Measurements from ENCODE around the gene TSSK3.
A peak's percentile ranks its signal among the peaks of the same experiment; 100 is the strongest.

TSSK3 gene

DNA sequence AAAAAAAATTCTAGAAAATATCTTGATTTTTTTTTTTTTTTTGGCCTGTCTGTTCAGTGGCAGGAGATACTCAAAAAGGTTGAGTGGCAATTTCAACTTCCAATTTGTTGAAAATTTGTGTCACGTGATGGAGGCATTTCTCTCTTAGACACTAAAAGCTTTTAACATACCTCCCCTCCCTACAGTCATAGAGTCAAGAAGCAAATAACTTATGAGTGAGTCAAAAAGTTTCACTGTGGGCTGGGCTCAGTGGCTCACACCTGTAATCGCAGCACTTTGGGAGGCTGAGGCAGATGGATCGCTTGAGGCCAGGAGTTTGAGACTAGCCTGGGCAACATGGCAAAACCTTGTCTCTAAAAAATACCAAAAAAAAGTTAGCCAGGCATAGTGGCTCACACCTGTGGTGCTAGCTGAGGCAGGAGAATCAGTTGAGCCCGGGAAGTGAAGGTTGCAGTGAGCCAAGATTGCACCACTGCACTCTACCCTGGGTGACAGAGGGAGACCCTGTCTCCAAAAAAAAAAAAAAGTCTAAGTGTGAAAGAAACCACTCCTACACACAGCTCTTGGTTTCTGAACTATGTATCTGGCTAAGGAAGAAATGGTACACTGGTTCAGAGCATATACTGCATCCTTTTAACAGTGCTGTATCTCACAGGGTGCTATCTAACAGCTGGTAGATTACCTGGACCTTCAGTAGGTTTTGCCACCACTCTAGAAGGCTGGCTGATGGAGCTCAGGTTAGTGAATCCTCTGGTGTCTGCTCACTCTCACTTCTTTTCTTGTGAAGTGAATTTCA, 43.5 kb downstream of the TSSK3 start:
- ChIA-PET CTCF (interaction anchor here (0.9 to 1.8 kb wide), 4 partner anchors 8 to 217 kb away, joined by 3 to 18 read pairs (median 5); no protein-coding TSS in a partner anchor), POLR2A (no interaction called here)
- TF ChIP-seq, protein P1, sequence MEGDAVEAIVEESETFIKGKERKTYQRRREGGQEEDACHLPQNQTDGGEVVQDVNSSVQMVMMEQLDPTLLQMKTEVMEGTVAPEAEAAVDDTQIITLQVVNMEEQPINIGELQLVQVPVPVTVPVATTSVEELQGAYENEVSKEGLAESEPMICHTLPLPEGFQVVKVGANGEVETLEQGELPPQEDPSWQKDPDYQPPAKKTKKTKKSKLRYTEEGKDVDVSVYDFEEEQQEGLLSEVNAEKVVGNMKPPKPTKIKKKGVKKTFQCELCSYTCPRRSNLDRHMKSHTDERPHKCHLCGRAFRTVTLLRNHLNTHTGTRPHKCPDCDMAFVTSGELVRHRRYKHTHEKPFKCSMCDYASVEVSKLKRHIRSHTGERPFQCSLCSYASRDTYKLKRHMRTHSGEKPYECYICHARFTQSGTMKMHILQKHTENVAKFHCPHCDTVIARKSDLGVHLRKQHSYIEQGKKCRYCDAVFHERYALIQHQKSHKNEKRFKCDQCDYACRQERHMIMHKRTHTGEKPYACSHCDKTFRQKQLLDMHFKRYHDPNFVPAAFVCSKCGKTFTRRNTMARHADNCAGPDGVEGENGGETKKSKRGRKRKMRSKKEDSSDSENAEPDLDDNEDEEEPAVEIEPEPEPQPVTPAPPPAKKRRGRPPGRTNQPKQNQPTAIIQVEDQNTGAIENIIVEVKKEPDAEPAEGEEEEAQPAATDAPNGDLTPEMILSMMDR (IDR thresholded peaks at IDR 0.05; ENCODE audit: insufficient read depth, low read length, missing control alignments), result no peak
- H3K4me3 ChIP-seq (ENCODE audit: low read depth, low read length), result no peak overlapping the region
- no peak for DNase-seq (ENCODE audit: low read depth, low spot score)

DNA sequence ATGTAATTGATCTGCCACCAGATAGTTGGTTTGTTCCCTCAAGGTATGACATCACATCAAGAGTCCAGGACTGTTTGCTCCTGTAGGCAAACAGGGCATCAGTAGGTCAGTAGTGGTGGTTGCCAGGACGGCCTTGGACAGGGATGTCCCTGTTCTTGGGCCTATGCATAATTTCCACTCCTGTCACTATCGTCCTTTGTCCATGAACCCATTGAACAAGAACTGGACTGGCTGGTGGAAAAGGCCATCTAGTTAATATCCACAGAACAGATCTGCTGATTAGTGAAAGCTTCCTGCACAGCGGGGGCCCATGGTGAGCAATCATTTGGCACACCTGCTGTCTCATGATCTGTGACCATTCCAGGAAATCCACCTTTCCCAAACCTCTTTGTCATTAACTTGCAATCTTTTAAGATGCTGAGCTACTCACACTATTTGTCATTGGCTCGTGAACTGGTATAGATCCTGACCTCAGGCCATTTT, 44.3 kb downstream of the TSSK3 start:
- no peak overlapping the region for H3K4me3 ChIP-seq (ENCODE audit: low read depth, low read length)
- DNase-seq (ENCODE audit: low read depth, low spot score), result no peak
- ChIA-PET CTCF (interaction anchor here (0.8 to 1.2 kb wide), 3 partner anchors 18 to 366 kb away, joined by 3 to 5 read pairs (median 3); no protein-coding TSS in a partner anchor), POLR2A (no interaction called here)
- TF ChIP-seq, protein P1 (IDR thresholded peaks at IDR 0.05; ENCODE audit: insufficient read depth, low read length, missing control alignments), result no peak

DNA sequence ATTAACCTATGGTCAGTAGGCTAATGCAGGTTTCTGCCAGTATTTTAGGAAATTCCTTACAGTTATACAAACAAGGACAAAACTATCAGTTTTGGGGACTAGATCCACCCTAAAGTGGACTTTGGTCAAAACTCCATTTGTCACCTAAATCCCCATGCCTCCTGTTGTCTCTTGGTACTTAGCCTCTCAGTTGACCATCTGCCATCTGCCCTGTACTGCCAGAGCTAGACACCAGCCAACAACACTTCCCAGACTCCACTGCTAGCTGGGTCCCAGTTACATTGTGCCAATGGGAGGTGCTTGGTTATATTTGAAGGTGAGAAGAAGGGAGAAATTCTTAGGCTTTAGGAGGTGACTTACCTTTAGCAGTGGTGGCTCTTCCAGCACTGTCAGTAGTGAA, 48.9 kb downstream of the TSSK3 start:
- CTCF ChIA-PET, result interaction anchor here (0.7 to 7.2 kb wide), 5 partner anchors 11 to 466 kb away, joined by 3 to 128 read pairs (median 3); no protein-coding TSS in a partner anchor
- POLR2A ChIA-PET, result no interaction called here
- H3K4me3 ChIP-seq (ENCODE audit: low read depth, low read length), result no peak overlapping the region
- TF ChIP-seq, protein P1 (IDR thresholded peaks at IDR 0.05; ENCODE audit: insufficient read depth, low read length, missing control alignments), result no peak
- DNase-seq (ENCODE audit: low read depth, low spot score), result no peak

DNA sequence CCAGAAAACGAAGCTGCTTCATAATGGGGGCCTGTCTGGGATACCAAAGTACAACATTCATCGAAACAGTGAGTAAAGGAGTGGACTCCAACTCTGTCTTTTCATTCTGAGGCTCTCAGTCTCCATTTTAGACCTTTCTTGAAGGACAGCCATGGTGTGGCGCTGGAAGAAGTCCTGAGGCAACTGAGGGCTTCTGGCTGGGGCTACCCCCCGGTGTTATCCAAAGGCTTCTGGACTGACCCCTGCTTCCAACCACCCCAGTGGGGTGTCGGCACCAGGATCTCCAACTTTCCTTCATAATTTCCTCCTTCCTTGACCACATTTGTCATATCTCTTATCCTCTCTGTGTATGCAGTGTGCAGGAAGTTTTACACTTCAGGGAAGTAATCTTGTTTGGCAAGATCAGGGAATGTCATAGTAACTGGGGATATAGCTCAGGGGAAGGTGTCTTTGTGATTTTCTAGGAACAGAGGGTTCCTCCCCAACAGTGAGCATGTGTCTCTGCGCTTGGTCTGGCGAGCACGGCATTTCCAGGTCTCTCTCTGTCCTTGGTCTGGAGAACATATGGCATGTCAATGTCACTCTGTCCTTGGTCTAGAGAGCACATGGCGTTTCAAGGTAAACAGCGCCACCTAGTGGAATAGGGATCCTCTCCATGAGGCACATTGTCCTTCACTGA, 51.3 kb downstream of the TSSK3 start:
- no peak overlapping the region for H3K4me3 ChIP-seq (ENCODE audit: low read depth, low read length)
- TF ChIP-seq, protein P1 (IDR thresholded peaks at IDR 0.05; ENCODE audit: insufficient read depth, low read length, missing control alignments), result peak; percentile 66
- POLR2A ChIA-PET, result no interaction called here
- CTCF ChIA-PET, result interaction anchor here (0.7 to 7.2 kb wide), 9 partner anchors 9 to 198 kb away, joined by 3 to 128 read pairs (median 7); partner anchors contain the start of gene BSDC1
- no peak for DNase-seq (ENCODE audit: low read depth, low spot score)

All from AG04449 (cell line).